GM13977 (cell line): ENCODE measurements around the gene SQOR.

Source experiments
- DNase-seq: peaks from one replicate; pipeline ENCODE4 v3.0.0; 2012; ENCODE audit warnings: low spot score
- CTCF ChIP-seq: IDR thresholded peaks from 2 replicates; pipeline ENCODE4 v1.5.1; 2012; ENCODE audit warnings: mild to moderate bottlenecking, control low read depth; ENCODE audit not compliant: insufficient read depth; ENCODE audit errors: extremely low read depth, missing control alignments
- in situ Hi-C: fragments of 300-500 bp; cut with MboI; formaldehyde crosslinking; loops from one replicate; pipeline ENCODE4 v1.12.0; 2022; ENCODE audit warnings: low sequenced_read_pairs, low pct_unique_long_range_greater_than_20kb, mixed read lengths, inconsistent platforms; ENCODE audit not compliant: unreplicated experiment

SQOR gene

GRCh38 chr15:45640616-45641015, 5.8 kb downstream of the SQOR start:
- DNase-seq: no peak
- in situ Hi-C loops: no loop called here
- TF ChIP-seq CTCF: no peak

GRCh38 chr15:45641374-45641781, 6.5 kb downstream of the SQOR start:
- TF ChIP-seq CTCF: no peak
- in situ Hi-C loops: no loop called here
- no peak for DNase-seq

- no peak for DNase-seq
Measured at GRCh38 chr15:45641999-45642932, 7.4 kb downstream of the SQOR start.

GRCh38 chr15:45644437-45644836, 9.6 kb downstream of the SQOR start:
- in situ Hi-C loops: no loop called here
- no peak for DNase-seq
- no peak for TF ChIP-seq CTCF

More at GRCh38 chr15:45641999-45642932, 7.4 kb downstream of the SQOR start:
- in situ Hi-C loops: no loop called here
- TF ChIP-seq CTCF: no peak

GRCh38 chr15:45645026-45645980, 10.5 kb downstream of the SQOR start:
- peak; percentile 27 for DNase-seq
- in situ Hi-C loops: no loop called here
- TF ChIP-seq CTCF: no peak

GRCh38 chr15:45646220-45646619, 11.4 kb downstream of the SQOR start:
- DNase-seq: no peak
- no peak for TF ChIP-seq CTCF
- in situ Hi-C loops: no loop called here
